GM18505 (cell line): ENCODE measurements around the gene TMEM221.
A peak's percentile ranks its signal among the peaks of the same experiment; 100 is the strongest.
"Not testable (repeated sequence)": the region's sequence is repeated elsewhere in the genome, so short reads cannot be mapped to it uniquely, and the experiment has no call there.

ENCODE experiments used
- ATAC-seq: cut with Tn5 transposase; IDR thresholded peaks from one replicate; pipeline ENCODE4 v1.9.1; 2021; ENCODE audit not compliant: unreplicated experiment
- POLR2A ChIP-seq: IDR thresholded peaks from 4 replicates; pipeline ENCODE4 v1.6.1; 2011; ENCODE audit warnings: borderline replicate concordance; ENCODE audit not compliant: insufficient read depth, insufficient read length; ENCODE audit errors: extremely low read depth

TMEM221 gene

DNA sequence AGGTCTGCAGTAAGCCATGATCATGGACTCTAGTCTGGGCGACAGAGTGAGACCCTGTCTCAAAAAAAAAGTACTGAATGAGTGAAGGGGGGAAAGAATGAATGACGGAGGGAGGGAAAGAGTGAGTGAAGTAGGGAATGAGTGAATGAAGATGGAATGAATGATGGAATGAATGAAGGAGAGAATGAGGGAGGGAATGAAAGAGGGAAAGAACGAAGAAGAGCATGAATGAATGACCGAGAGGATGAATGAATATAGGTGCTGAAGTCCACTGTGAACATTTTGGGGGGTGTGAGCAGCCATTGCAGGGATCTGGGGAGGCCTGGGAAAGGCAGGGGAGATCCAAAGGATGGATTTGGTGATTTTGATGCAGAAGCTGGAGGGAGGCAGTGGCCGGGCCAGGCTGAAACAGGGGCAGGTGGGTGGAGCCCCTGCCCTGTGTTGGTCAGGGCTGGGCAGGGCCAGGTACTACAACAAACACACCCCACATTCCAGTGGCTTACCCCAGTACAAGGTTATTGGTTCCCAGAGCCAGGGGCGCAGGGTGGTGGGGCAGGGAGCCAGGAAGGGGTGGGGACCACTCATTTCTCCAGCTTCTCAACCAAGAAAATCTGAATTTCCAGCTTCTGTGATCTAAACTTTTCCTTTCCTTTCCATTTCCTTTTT lies 36.2 kb upstream of the TMEM221 start:
- ATAC-seq, result no peak
- TF ChIP-seq POLR2A, result no peak

- no peak for ATAC-seq
- TF ChIP-seq POLR2A, result no peak
These were observed 35.1 kb upstream of the TMEM221 start for GRCh38 chr19:17483605-17484002.

DNA sequence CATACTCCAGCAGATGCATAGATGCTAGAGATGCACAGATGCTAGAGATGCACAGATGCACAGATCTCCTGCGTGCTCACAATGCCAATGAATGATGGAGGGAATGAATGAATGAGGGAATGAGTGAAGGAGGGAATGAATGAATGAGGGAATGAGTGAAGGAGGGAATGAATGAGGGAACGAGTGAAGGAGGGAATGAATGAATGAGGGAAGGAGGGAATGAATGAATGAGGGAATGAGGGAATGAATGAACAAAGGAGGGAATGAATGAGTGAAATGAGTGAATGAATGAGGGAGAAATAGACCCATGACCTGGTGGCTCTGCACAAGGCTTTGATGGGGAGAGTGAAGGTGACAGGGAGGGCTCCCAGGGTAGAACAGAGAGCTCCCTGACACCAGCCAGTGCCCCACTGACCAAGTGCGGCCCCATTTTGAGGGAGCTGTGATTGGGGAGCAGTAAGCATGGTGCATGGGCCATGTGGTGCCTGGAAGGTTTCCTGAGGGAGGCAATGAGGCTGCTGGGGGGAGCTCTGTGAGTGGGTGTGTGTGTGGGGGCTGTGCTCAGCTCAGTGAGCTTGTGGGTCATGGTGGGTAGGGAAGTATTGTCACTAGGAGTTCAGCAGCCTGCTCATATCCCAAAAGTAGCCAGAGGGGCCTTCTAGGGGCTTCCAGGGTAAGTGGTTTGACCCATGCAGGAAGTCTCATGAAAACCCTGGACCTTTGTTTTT lies 34.6 kb upstream of the TMEM221 start:
- no peak for ATAC-seq
- no peak for TF ChIP-seq POLR2A

GRCh38 chr19:17481986-17482385 lies 33.5 kb upstream of the TMEM221 start:
- TF ChIP-seq POLR2A, result no peak
- no peak for ATAC-seq

GRCh38 chr19:17479325-17479791 lies 30.9 kb upstream of the TMEM221 start:
- no peak for ATAC-seq
- TF ChIP-seq POLR2A, result no peak

DNA sequence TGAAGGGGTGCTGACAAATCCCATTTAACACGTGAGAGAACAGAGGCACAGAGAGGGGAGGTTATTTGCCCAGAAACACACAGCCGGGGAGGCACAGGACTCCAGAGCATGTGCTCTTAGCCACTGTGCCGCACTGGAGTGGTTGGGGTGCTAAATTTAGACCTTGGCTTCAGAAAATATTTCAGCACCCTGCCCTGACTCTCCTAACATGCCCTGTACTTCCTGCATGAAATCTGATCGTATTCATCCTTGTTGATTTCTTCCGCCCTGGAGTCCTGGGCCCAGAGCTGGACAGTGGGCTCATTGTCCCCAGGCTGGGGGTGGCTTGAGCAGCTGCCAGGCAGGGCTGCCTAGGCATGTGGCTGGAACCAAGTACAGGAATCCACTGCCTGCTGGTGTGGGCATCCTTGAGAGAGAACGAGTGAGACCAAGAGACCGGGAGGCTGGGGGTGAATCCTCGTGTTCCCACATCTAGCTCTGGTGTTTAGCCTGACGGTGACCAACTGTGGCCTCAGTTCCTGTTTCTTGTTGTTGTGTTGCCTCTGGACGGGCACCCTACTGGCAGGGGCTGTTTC lies 27.2 kb upstream of the TMEM221 start:
- TF ChIP-seq POLR2A, result no peak
- no peak for ATAC-seq

GRCh38 chr19:17475011-17475540 lies 26.6 kb upstream of the TMEM221 start:
- not testable (repeated sequence) for ATAC-seq

- TF ChIP-seq POLR2A, result no peak
- no peak for ATAC-seq
These were observed 24.6 kb upstream of the TMEM221 start for GRCh38 chr19:17473041-17473440.

DNA sequence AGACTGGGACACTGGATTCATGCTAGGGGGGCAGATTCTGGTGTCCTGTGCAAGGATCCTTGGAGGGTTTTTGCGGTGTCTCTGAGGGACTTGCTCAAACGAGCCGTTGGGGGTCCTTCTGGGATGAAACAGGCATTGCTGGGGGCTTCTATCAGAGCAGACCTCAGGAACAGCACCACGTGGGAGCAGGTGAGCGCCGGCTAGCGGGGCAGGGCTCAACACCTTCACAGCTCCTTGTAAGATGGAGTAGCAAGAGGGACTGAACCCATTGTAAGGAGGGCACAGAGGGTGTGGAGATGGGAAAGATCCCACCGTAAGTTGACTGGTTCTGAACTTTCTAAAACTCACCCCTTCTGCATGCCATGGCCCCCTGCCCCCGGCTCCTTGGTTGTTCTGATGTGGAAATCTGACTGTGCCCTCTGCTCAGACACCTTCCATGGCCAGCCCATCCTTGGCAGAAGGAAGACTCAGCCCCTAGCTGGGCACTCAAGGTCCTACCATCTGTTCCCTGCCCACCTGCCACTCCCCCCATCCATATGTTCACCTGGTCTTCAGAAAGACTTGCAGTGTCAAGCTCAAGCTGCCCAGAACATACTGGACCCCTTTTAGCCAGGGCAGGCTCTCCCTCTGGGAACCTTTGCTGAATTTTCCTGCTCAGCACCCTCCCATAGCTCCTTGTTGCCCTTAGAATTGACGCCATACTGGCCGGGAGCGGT lies 23.1 kb upstream of the TMEM221 start:
- no peak for ATAC-seq
- TF ChIP-seq POLR2A, result no peak

GRCh38 chr19:17470068-17470841 lies 21.8 kb upstream of the TMEM221 start, which contains the start of gene SLC27A1:
TSS of gene SLC27A1 (plus strand) at chr19:17470524. CDS start at chr19:17470541, 17 bp downstream.
- peak; percentile 62 for ATAC-seq
- no peak for TF ChIP-seq POLR2A

GRCh38 chr19:17469481-17470067 lies 21.1 kb upstream of the TMEM221 start:
- peak; percentile 4 for TF ChIP-seq POLR2A
- peak; percentile 44 for ATAC-seq

DNA sequence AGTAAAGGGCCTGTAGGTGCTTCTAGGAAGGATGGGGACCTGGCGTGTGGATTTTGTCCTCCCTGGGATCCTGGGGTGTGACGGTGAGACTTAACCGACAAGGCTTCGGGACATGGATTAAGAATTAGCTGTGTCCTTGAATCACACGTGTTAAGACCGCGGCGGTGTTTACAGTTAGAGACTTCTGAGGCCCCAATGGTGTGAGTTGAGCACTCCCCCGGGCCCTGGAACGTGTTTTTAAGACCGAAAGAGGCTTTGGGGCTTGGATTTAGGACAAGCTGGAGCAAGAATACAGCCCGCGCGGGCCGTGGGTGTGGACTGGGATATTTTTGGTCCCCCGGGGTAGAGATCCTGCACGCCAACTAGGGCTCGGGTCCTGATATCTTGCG lies 20.6 kb upstream of the TMEM221 start:
- no peak for ATAC-seq
- no peak for TF ChIP-seq POLR2A

DNA sequence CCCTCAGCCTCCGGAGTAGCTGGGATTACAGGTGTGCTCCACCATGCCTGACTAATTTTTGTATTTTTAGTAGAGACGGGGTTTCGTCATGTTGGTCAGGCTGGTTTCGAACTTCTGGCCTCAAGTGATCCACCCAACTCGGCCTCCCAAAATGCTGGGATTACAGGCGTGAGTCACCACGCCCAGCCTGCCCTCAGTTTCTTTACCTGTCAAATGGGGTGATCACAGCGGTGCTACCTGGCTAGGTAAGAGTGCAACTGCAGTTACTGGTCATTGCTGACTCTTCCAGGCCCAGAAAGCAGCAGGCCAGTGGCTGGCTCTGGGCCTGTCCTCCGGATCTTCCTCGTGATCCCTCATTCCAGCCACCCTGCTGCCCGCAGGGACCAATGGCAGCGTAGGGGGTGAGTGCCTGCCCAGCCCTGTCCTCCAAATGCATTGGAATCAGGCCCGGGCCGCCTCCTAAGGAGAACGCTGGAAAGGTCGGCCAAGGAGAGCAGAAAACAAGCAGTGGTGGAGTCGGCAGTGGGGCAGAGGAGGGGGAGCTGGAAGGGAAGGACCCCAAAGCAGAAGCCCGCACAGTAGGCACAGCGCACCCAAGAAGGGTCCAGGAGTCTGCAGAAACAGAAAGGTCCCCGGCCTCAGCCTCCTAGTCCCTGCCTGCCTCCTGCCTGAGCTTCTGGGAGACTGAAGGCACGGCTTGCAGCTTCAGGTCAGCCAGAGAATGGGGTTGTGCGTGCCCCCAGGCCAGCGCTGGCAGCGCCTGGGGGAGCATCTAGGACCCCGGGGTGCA lies 20.0 kb upstream of the TMEM221 start:
- no peak for ATAC-seq
- no peak for TF ChIP-seq POLR2A
